ENCODE data around the gene LHCGR.

GRCh38 chr2:48734576-48735303 lies 20.8 kb downstream of the LHCGR start:
- no peak for TF ChIP-seq GATA3 (IDR thresholded peaks at IDR 0.05; ENCODE audit: low read depth, low read length)
- TF ChIP-seq GATA2 (IDR thresholded peaks at IDR 0.05; ENCODE audit: low read depth, low read length): no peak
